Thyroid gland (tissue), 4 donors: ENCODE results near the gene DENND1A. TPM values are rescaled to one million over a fixed set of nuclear protein-coding genes. Genes with fewer than 3 reads are reported as not detected.
"Not testable (repeated sequence)": the region's sequence is repeated elsewhere in the genome, so short reads cannot be mapped to it uniquely, and the experiment has no call there.

ENCODE experiments used
- DNase-seq, 2 donors: peaks; one replicate each; pipeline ENCODE4 v3.0.0-alpha.2; 2019
- H3K27ac ChIP-seq, 3 donors: fragments of 200-600 bp; sonication (generic); 1 replicate in 2 of 3; 2 replicates in 1 of 3; pipeline ENCODE4 v1.5.1; 2016 to 2019; ENCODE audit warnings: mild to moderate bottlenecking in 1 of 3, moderate library complexity in 1 of 3
- H3K27me3 ChIP-seq: fragments of 200-600 bp; sonication (generic); one replicate; pipeline ENCODE4 v1.5.1; 2019
- H3K36me3 ChIP-seq, 2 donors: fragments of 200-600 bp; sonication (generic); one replicate each; pipeline ENCODE4 v1.5.1; 2016 to 2019
- H3K4me1 ChIP-seq, 2 donors: fragments of 200-600 bp; sonication (generic); one replicate each; pipeline ENCODE4 v1.5.1; 2017 to 2019
- H3K4me3 ChIP-seq, 3 donors: fragments of 200-600 bp; sonication (generic); replicated peaks in 1 of 3; 1 replicate in 2 of 3; 2 replicates in 1 of 3; pipeline ENCODE4 v1.5.1; 2016; ENCODE audit warnings: mild to moderate bottlenecking in 1 of 3
- H3K9me3 ChIP-seq: fragments of 200-600 bp; sonication (generic); one replicate; pipeline ENCODE4 v1.5.1; 2017
- POLR2A ChIP-seq, 2 donors: fragments of 450-650 bp; IDR thresholded peaks; one replicate each; pipeline ENCODE4 v1.6.1; 2017; ENCODE audit warnings: antibody characterized with exemption in 2 of 2, mild to moderate bottlenecking in 2 of 2, moderate library complexity in 1 of 2
- WGBS, 2 donors: methylation state at CpG; one replicate each; pipeline ENCODE4 v1.1.5; 2017; 5-methylcytosine and 5-hydroxymethylcytosine counted together
- intact Hi-C: fragments of 100-400 bp; cut with DNase I; formaldehyde crosslinking; loops from one replicate; pipeline ENCODE4 v1.15.1; 2023
- total RNA-seq, 4 donors: library from RNA; depleted of rRNA; stranded (reverse); fragments of >200 nt; gene quantifications; one replicate each; pipeline ENCODE4 v1.2.3, GENCODE V29; 2016
- TF ChIP-seq, protein P1 (sequence below), 6 experiments: fragments of 200-600 bp in 3 of 6; fragments of 450-650 bp in 3 of 6; sonication (generic) in 3 of 6; IDR thresholded peaks; one replicate each; pipeline ENCODE4 v1.5.1; 2016 to 2019; ENCODE audit warnings: antibody characterized with exemption in 6 of 6, mild to moderate bottlenecking in 2 of 6, inconsistent platforms in 1 of 6, moderate library complexity in 1 of 6

The DENND1A gene
- total RNA-seq, 4 donors from 2014 or later: 18.8 to 34.4 (median 28.2) TPM

DNA sequence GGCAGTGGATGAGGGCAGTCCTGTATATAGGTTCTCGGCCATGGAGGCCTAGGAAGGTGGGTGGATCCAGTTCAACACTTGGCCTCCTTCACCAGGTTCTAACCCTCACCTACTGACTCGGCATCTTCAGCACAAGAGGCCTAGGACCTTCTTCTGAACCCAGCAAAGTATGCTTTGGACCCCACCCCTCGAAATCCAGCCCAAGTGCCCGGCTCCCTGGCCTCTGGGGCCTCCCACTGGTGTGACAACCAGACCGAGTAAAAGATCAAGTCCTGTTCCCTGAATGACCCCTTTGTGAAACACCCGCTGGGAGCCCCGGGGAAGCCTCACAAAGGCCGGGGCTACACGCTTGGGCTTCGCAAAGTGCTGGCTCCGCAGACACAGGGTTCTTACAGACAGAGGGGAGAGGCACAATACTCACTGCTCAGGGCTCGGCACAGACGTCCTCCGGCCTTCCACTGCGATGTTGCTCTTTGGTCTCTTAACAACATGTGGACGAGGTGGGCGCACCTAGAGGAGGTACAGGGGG lies 526.9 kb downstream of the DENND1A start:
- Histone ChIP-seq H3K27ac (no peak overlapping the region), H3K9me3 (no peaks in the 10 kb centered on the region), H3K4me3 (no peak overlapping the region), H3K4me1 (no peaks in the 10 kb centered on the region), H3K27me3 (no peaks in the 10 kb centered on the region), H3K36me3 (no peaks in the 10 kb centered on the region)
- intact Hi-C loops: no loop called here
- TF ChIP-seq, protein P1, sequence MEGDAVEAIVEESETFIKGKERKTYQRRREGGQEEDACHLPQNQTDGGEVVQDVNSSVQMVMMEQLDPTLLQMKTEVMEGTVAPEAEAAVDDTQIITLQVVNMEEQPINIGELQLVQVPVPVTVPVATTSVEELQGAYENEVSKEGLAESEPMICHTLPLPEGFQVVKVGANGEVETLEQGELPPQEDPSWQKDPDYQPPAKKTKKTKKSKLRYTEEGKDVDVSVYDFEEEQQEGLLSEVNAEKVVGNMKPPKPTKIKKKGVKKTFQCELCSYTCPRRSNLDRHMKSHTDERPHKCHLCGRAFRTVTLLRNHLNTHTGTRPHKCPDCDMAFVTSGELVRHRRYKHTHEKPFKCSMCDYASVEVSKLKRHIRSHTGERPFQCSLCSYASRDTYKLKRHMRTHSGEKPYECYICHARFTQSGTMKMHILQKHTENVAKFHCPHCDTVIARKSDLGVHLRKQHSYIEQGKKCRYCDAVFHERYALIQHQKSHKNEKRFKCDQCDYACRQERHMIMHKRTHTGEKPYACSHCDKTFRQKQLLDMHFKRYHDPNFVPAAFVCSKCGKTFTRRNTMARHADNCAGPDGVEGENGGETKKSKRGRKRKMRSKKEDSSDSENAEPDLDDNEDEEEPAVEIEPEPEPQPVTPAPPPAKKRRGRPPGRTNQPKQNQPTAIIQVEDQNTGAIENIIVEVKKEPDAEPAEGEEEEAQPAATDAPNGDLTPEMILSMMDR (IDR thresholded peaks at IDR 0.05): no peak
- TF ChIP-seq POLR2A (IDR thresholded peaks at IDR 0.05): no peak
- WGBS, 2 donors: 80 to 82% methylated on average over 15 to 16 of the region's 17 CpGs
- no peak for DNase-seq

DNA sequence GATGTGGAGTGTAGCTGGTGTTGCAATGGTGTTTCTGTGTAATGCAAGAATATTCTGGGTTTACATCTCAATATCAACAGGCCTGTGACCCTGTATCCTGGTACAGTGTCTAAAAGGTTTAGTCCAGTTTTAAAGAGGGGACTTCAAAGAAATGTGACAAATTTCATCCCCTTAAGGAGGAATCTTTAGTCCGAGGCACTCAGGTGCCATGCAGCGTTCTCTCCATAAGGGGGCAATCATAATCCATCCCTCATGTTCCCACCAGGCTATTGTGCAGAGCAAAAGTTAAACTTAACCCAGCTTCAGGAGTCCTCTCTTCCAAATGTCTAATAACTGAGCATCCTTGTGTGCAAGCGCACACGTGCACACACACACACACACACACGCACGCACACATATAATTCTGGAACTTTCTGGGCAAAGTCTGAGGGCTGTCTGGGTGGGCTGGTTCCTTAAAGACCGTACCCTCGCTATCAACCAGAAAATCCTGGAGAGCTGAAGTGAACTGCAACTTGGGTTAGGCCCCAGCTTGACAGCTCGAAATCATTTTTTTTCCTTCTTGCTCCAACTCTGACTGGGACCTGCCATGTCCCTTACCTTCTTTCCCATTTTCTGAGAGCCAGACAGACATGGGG lies 527.9 kb downstream of the DENND1A start:
- Histone ChIP-seq H3K36me3 (no peaks in the 10 kb centered on the region), H3K9me3 (no peaks in the 10 kb centered on the region), H3K27ac (no peak overlapping the region), H3K27me3 (no peaks in the 10 kb centered on the region), H3K4me1 (no peaks in the 10 kb centered on the region), H3K4me3 (no peak overlapping the region)
- 52 to 53% methylated on average over 9 of the region's 9 CpGs for WGBS, 2 donors
- intact Hi-C loops: no loop called here
- DNase-seq: peak; percentile 50 to 51
- TF ChIP-seq POLR2A (IDR thresholded peaks at IDR 0.05): no peak
- TF ChIP-seq, protein P1 (IDR thresholded peaks at IDR 0.05): peak; percentile 26 to 76 (median 66)

DNA sequence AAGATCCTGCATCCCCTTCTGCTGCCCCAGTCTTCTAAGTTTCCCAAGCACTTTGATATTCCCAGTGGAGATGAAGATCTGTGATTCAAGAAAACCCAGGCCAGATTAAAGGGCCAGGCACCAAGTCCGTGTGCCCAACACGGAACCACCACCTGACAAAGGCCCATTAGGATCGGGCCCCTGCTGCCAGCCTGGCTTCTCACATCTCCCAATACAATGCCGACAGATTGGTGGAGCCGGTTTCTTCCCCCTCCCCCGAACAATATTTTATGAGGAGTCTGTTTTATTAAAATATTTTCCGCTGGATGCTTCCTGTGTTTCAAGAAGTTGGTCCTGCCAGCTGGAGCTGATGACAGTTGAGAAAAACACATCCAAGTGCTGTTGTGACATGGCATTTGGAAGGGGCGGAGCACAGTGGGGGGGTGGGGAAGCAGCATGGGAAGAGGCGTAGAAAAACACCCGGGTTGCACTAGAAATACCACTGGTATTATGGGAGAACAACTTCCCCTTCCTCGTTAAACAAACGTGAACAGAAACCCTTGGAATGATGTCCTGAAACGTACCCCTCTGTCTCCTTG lies 528.9 kb downstream of the DENND1A start:
- WGBS, 2 donors: 84 to 90% methylated on average over 13 of the region's 13 CpGs
- no peak for TF ChIP-seq POLR2A (IDR thresholded peaks at IDR 0.05)
- TF ChIP-seq, protein P1 (IDR thresholded peaks at IDR 0.05): no peak
- Histone ChIP-seq H3K27ac (no peak overlapping the region), H3K4me3 (no peak overlapping the region), H3K9me3 (no peaks in the 10 kb centered on the region), H3K36me3 (no peaks in the 10 kb centered on the region), H3K27me3 (no peaks in the 10 kb centered on the region), H3K4me1 (peaks cover under 1 to 4% of the 10 kb centered on the region in 2 donors)
- no peak for DNase-seq
- intact Hi-C loops: no loop called here

DNA sequence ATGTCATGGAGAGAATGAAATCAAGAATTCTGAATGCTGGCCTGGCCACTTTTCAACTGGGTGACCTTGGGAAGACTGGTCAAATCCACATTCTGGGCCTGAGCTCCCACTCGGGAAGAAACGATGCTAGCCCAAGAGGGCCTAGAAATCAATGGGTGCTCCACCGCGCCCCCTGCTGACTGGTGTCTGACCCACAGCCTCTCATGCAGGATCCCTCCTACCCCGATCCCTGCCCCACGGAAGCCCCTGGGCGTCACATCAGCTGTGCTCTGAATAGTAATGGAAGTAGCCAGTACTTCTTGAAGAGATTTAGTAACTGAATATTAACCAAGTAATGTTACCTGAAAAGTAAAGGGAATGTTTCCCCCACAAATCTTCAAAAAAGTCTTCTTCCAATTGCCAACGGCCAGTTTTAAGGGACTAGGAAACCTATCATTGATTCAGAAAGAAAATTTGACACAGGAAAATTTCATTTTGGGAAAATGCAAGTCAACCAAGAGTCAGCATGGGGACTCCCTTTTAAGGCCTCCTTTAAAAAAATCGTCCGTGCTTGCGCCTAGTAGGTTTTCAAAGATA lies 530.0 kb downstream of the DENND1A start:
- Histone ChIP-seq H3K4me3 (no peak overlapping the region), H3K4me1 (peaks cover 7 to 14% of the 10 kb centered on the region in 2 donors), H3K27me3 (no peaks in the 10 kb centered on the region), H3K27ac (no peak overlapping the region), H3K9me3 (no peaks in the 10 kb centered on the region), H3K36me3 (no peaks in the 10 kb centered on the region)
- TF ChIP-seq POLR2A (IDR thresholded peaks at IDR 0.05): no peak
- TF ChIP-seq, protein P1 (IDR thresholded peaks at IDR 0.05): peak in 3 of 6 experiments; percentile 19 to 41 (median 21)
- intact Hi-C loops: no loop called here
- DNase-seq: peak in 1 of 2 donors; percentile 35
- 79 to 80% methylated on average over 11 of the region's 11 CpGs for WGBS, 2 donors

DNA sequence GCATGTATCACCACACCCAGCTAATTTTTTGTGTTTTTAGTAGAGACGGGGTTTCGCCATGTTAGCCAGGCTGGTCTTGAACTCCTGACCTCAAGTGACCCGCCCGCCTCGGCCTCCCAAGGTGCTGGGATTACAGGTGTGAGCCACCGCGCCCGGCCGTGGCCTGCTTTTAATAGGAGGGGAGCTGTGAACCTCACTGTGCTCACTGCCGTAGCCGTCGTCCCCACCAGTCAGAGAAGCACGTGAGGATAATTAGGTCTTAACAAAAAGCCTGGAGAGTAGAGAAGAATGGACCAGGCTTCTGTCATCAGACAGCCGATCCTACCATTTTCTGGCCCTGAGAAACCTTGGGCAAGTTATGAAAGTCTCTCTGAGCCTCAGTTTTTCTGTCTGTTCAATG lies 531.0 kb downstream of the DENND1A start:
- WGBS, 2 donors: 91 to 93% methylated on average over 14 of the region's 14 CpGs
- H3K9me3 ChIP-seq, DNase-seq, H3K27me3 ChIP-seq, H3K4me3 ChIP-seq, H3K27ac ChIP-seq, intact Hi-C loops, H3K36me3 ChIP-seq: not testable (repeated sequence)
- peaks cover 17 to 24% of the 10 kb centered on the region in 2 donors for H3K4me1 ChIP-seq
